H1 (cell line): ENCODE measurements around the gene FBXO28. TPM values are rescaled to one million over a fixed set of nuclear protein-coding genes. Genes with fewer than 3 reads are reported as not detected.

Experiments used
- CTCF ChIP-seq, 3 experiments: IDR thresholded peaks; 1 replicate in 2 of 3; 2 replicates in 1 of 3; pipeline versions ENCODE4 v1.5.1 to v1.6.1; 2011; ENCODE audit warnings: low read length in 3 of 3, mild to moderate bottlenecking in 3 of 3, inconsistent platforms in 2 of 3, low read depth in 1 of 3, moderate library complexity in 1 of 3; ENCODE audit not compliant: insufficient read depth in 1 of 3; ENCODE audit errors: control extremely low read depth in 1 of 3
- HDAC2 ChIP-seq, 2 experiments: fragments of 300-600 bp in 1 of 2; sonication (generic) in 1 of 2; IDR thresholded peaks; 2 replicates each; pipeline ENCODE4 v1.6.1; 2011 to 2012; ENCODE audit warnings: low read depth in 2 of 2, low read length in 2 of 2, mild to moderate bottlenecking in 2 of 2, moderate library complexity in 2 of 2, borderline replicate concordance in 1 of 2, inconsistent platforms in 1 of 2
- SIX5 ChIP-seq: IDR thresholded peaks from 2 replicates; pipeline ENCODE4 v1.6.1; 2011; ENCODE audit warnings: mild to moderate bottlenecking, low read depth, low read length
- TAF7 ChIP-seq: optimal IDR thresholded peaks from 2 replicates; pipeline ENCODE3; 2011; ENCODE audit warnings: low read depth, mild to moderate bottlenecking, inconsistent platforms, low read length, moderate library complexity, borderline replicate concordance
- polyA plus RNA-seq, 7 experiments: library from polyadenylated mRNA; depleted of rRNA in 3 of 7; stranded (reverse) in 5 of 7; unstranded in 2 of 7; fragments of >200 nt in 5 of 7; fragments of 200-250 nt in 2 of 7; gene quantifications; 1 replicate in 5 of 7; 2 replicates in 1 of 7; 4 replicates in 1 of 7; pipeline versions ENCODE4 v1.2.1 to v1.2.3, GENCODE V29; 2011 to 2013; ENCODE audit warnings: missing spikeins in 2 of 7, mixed read lengths in 2 of 7
- total RNA-seq: library from RNA; stranded (reverse); fragmentation: NEBNext Ultra II Directional; extraction: Animal tissue kit (Norgen Biotek cat#: 25700); gene quantifications from 2 replicates; pipeline ENCODE4 v1.2.1, GENCODE V29; 2021
- TF ChIP-seq, protein P1 (sequence below): fragments of 300-600 bp; sonication (generic); IDR thresholded peaks from 2 replicates; pipeline ENCODE4 v1.7.1; 2012; ENCODE audit warnings: low read length, moderate library complexity, mild to moderate bottlenecking, inconsistent platforms; ENCODE audit not compliant: insufficient replicate concordance

Gene FBXO28
- total and polyA plus RNA-seq, 2 of the 8 experiments (the other 6 are each of a cell fraction or from before 2014, with no cell fraction given), result 10.3 to 42.5 TPM

- TF ChIP-seq, protein P1, sequence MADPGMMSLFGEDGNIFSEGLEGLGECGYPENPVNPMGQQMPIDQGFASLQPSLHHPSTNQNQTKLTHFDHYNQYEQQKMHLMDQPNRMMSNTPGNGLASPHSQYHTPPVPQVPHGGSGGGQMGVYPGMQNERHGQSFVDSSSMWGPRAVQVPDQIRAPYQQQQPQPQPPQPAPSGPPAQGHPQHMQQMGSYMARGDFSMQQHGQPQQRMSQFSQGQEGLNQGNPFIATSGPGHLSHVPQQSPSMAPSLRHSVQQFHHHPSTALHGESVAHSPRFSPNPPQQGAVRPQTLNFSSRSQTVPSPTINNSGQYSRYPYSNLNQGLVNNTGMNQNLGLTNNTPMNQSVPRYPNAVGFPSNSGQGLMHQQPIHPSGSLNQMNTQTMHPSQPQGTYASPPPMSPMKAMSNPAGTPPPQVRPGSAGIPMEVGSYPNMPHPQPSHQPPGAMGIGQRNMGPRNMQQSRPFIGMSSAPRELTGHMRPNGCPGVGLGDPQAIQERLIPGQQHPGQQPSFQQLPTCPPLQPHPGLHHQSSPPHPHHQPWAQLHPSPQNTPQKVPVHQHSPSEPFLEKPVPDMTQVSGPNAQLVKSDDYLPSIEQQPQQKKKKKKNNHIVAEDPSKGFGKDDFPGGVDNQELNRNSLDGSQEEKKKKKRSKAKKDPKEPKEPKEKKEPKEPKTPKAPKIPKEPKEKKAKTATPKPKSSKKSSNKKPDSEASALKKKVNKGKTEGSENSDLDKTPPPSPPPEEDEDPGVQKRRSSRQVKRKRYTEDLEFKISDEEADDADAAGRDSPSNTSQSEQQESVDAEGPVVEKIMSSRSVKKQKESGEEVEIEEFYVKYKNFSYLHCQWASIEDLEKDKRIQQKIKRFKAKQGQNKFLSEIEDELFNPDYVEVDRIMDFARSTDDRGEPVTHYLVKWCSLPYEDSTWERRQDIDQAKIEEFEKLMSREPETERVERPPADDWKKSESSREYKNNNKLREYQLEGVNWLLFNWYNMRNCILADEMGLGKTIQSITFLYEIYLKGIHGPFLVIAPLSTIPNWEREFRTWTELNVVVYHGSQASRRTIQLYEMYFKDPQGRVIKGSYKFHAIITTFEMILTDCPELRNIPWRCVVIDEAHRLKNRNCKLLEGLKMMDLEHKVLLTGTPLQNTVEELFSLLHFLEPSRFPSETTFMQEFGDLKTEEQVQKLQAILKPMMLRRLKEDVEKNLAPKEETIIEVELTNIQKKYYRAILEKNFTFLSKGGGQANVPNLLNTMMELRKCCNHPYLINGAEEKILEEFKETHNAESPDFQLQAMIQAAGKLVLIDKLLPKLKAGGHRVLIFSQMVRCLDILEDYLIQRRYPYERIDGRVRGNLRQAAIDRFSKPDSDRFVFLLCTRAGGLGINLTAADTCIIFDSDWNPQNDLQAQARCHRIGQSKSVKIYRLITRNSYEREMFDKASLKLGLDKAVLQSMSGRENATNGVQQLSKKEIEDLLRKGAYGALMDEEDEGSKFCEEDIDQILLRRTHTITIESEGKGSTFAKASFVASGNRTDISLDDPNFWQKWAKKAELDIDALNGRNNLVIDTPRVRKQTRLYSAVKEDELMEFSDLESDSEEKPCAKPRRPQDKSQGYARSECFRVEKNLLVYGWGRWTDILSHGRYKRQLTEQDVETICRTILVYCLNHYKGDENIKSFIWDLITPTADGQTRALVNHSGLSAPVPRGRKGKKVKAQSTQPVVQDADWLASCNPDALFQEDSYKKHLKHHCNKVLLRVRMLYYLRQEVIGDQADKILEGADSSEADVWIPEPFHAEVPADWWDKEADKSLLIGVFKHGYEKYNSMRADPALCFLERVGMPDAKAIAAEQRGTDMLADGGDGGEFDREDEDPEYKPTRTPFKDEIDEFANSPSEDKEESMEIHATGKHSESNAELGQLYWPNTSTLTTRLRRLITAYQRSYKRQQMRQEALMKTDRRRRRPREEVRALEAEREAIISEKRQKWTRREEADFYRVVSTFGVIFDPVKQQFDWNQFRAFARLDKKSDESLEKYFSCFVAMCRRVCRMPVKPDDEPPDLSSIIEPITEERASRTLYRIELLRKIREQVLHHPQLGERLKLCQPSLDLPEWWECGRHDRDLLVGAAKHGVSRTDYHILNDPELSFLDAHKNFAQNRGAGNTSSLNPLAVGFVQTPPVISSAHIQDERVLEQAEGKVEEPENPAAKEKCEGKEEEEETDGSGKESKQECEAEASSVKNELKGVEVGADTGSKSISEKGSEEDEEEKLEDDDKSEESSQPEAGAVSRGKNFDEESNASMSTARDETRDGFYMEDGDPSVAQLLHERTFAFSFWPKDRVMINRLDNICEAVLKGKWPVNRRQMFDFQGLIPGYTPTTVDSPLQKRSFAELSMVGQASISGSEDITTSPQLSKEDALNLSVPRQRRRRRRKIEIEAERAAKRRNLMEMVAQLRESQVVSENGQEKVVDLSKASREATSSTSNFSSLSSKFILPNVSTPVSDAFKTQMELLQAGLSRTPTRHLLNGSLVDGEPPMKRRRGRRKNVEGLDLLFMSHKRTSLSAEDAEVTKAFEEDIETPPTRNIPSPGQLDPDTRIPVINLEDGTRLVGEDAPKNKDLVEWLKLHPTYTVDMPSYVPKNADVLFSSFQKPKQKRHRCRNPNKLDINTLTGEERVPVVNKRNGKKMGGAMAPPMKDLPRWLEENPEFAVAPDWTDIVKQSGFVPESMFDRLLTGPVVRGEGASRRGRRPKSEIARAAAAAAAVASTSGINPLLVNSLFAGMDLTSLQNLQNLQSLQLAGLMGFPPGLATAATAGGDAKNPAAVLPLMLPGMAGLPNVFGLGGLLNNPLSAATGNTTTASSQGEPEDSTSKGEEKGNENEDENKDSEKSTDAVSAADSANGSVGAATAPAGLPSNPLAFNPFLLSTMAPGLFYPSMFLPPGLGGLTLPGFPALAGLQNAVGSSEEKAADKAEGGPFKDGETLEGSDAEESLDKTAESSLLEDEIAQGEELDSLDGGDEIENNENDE, result no peak
- TF ChIP-seq CTCF (IDR thresholded peaks at IDR 0.05; ENCODE audit: control extremely low read depth in 1 of 3, insufficient read depth in 1 of 3, low read depth in 1 of 3, low read length in 3 of 3), result no peak
- TF ChIP-seq HDAC2 (IDR thresholded peaks at IDR 0.05; ENCODE audit: borderline replicate concordance in 1 of 2, low read depth in 2 of 2, low read length in 2 of 2), result no peak
- no peak for TF ChIP-seq SIX5
- TF ChIP-seq TAF7, result no peak
These were observed 43.4 kb upstream of the FBXO28 start (continued) for GRCh38 chr1:224070521-224070920.
